H9 (cell line): ENCODE data around the gene PLEKHA5. TPM values are rescaled to one million over a fixed set of nuclear protein-coding genes. Genes with fewer than 3 reads are reported as not detected.
A peak's percentile ranks its signal among the peaks of the same experiment; 100 is the strongest.

Source experiments
- DNase-seq: peaks from one replicate; pipeline ENCODE4 v3.0.0-alpha.2; 2017
- H2AFZ ChIP-seq: one replicate; pipeline ENCODE4 v1.6.1; 2013; ENCODE audit warnings: mild to moderate bottlenecking, low read length, control low read depth, moderate library complexity
- H2AK5ac ChIP-seq: 2 replicates; pipeline ENCODE4 v1.6.1; 2013; ENCODE audit warnings: low read length, control low read depth, mixed read lengths; ENCODE audit not compliant: insufficient read length
- H2BK120ac ChIP-seq: one replicate; pipeline ENCODE4 v1.6.1; 2013; ENCODE audit warnings: low read depth, mild to moderate bottlenecking, low read length, control low read depth, inconsistent platforms; ENCODE audit not compliant: poor library complexity, severe bottlenecking
- H2BK12ac ChIP-seq: 2 replicates; pipeline ENCODE4 v1.6.1; 2013; ENCODE audit warnings: low read length, control low read depth, mixed read lengths, low read depth; ENCODE audit not compliant: insufficient read length
- H2BK15ac ChIP-seq: 2 replicates; pipeline ENCODE4 v1.6.1; 2013; ENCODE audit warnings: low read depth, low read length, control low read depth
- H2BK20ac ChIP-seq: one replicate; pipeline ENCODE4 v1.6.1; 2013; ENCODE audit warnings: low read depth, mild to moderate bottlenecking, low read length, control low read depth, inconsistent platforms; ENCODE audit not compliant: poor library complexity, severe bottlenecking
- H2BK5ac ChIP-seq: 2 replicates; pipeline ENCODE4 v1.6.1; 2013; ENCODE audit warnings: low read length, control low read depth, mixed read lengths; ENCODE audit not compliant: insufficient read length
- H3K14ac ChIP-seq: 2 replicates; pipeline ENCODE4 v1.6.1; 2013; ENCODE audit warnings: low read length, control low read depth; ENCODE audit not compliant: insufficient read depth
- H3K18ac ChIP-seq: 2 replicates; pipeline ENCODE4 v1.6.1; 2013; ENCODE audit warnings: low read depth, mild to moderate bottlenecking, mixed read lengths, low read length, control low read depth; ENCODE audit not compliant: insufficient read length
- H3K23ac ChIP-seq: 2 replicates; pipeline ENCODE4 v1.6.1; 2013; ENCODE audit warnings: low read length, control low read depth, mixed read lengths, low read depth; ENCODE audit not compliant: insufficient read length
- H3K23me2 ChIP-seq: 2 replicates; pipeline ENCODE4 v1.6.1; 2013; ENCODE audit warnings: low read depth, mild to moderate bottlenecking, mixed read lengths, low read length, control low read depth; ENCODE audit not compliant: insufficient read length, poor library complexity, severe bottlenecking
- H3K27ac ChIP-seq: 2 replicates; pipeline ENCODE4 v1.5.1; 2013; ENCODE audit warnings: low read length, control low read depth, mixed read lengths, low read depth; ENCODE audit not compliant: insufficient read length
- H3K27me3 ChIP-seq: 2 replicates; pipeline ENCODE4 v1.6.1; 2013; ENCODE audit warnings: low read length, control low read depth, inconsistent platforms; ENCODE audit not compliant: insufficient read depth
- H3K4ac ChIP-seq: 2 replicates; pipeline ENCODE4 v1.6.1; 2013; ENCODE audit warnings: low read depth, mild to moderate bottlenecking, control low read depth, inconsistent platforms, low read length, moderate library complexity
- H3K4me1 ChIP-seq: 2 replicates; pipeline ENCODE4 v1.6.1; 2013; ENCODE audit warnings: low read length, control low read depth, inconsistent platforms; ENCODE audit not compliant: insufficient read depth
- H3K4me2 ChIP-seq: 2 replicates; pipeline ENCODE4 v1.6.1; 2013; ENCODE audit warnings: low read length, control low read depth, mixed read lengths; ENCODE audit not compliant: insufficient read length, insufficient read depth
- H3K56ac ChIP-seq: 2 replicates; pipeline ENCODE4 v1.6.1; 2013; ENCODE audit warnings: low read depth, mild to moderate bottlenecking, mixed read lengths, low read length, control low read depth; ENCODE audit not compliant: insufficient read length
- H3K79me1 ChIP-seq: 2 replicates; pipeline ENCODE4 v1.6.1; 2013; ENCODE audit warnings: low read depth, mild to moderate bottlenecking, moderate library complexity, low read length, control low read depth, inconsistent platforms; ENCODE audit not compliant: insufficient read depth, poor library complexity, severe bottlenecking
- H3K79me2 ChIP-seq: 2 replicates; pipeline ENCODE4 v1.6.1; 2013; ENCODE audit warnings: low read length, control low read depth, inconsistent platforms; ENCODE audit not compliant: insufficient read depth
- H3K9ac ChIP-seq: 2 replicates; pipeline ENCODE4 v1.6.1; 2013; ENCODE audit warnings: low read length, control low read depth, mixed read lengths; ENCODE audit not compliant: insufficient read length; ENCODE audit errors: extremely low read depth
- H3K9me3 ChIP-seq: one replicate; pipeline ENCODE4 v1.6.1; 2013; ENCODE audit warnings: low read depth, low read length, inconsistent platforms; ENCODE audit not compliant: control insufficient read depth
- H3T11ph ChIP-seq: one replicate; pipeline ENCODE4 v1.6.1; 2013; ENCODE audit warnings: mild to moderate bottlenecking, low read length, control low read depth, inconsistent platforms
- H4K20me1 ChIP-seq: one replicate; pipeline ENCODE4 v1.6.1; 2013; ENCODE audit not compliant: control insufficient read depth, insufficient read length, insufficient read depth
- H4K5ac ChIP-seq: 2 replicates; pipeline ENCODE4 v1.6.1; 2013; ENCODE audit warnings: low read depth, mild to moderate bottlenecking, mixed read lengths, low read length, control low read depth; ENCODE audit not compliant: insufficient read length
- H4K8ac ChIP-seq: replicated peaks from 2 replicates; pipeline ENCODE4 v1.6.1; 2013; ENCODE audit warnings: low read length, control low read depth, mixed read lengths, low read depth; ENCODE audit not compliant: insufficient read length
- H4K91ac ChIP-seq: 2 replicates; pipeline ENCODE4 v1.6.1; 2013; ENCODE audit warnings: low read depth, mild to moderate bottlenecking, moderate library complexity, mixed read lengths, low read length, control low read depth; ENCODE audit not compliant: insufficient read length
- H3K27ac Mint-ChIP-seq, 3 experiments: 2 replicates in 2 of 3; 3 replicates in 1 of 3; pipeline ENCODE4 v1.8.0; 2020 to 2021; ENCODE audit warnings: mixed read lengths in 3 of 3, mild to moderate bottlenecking in 1 of 3, moderate library complexity in 1 of 3
- H3K27me3 Mint-ChIP-seq: 2 replicates; pipeline ENCODE4 v1.8.0; 2021; ENCODE audit warnings: low read depth, mild to moderate bottlenecking, moderate library complexity, mixed read lengths
- H3K36me3 Mint-ChIP-seq, 3 experiments: 2 replicates in 2 of 3; 3 replicates in 1 of 3; pipeline ENCODE4 v1.8.0; 2020 to 2021; ENCODE audit warnings: low read depth in 3 of 3, mixed read lengths in 3 of 3; ENCODE audit not compliant: insufficient read depth in 1 of 3
- H3K4me1 Mint-ChIP-seq, 2 experiments: 2 replicates each; pipeline ENCODE4 v1.8.0; 2020; ENCODE audit warnings: mixed read lengths in 2 of 2
- H3K4me3 Mint-ChIP-seq, 2 experiments: 2 replicates in 1 of 2; 3 replicates in 1 of 2; pipeline ENCODE4 v1.8.0; 2020 to 2021; ENCODE audit warnings: mild to moderate bottlenecking in 2 of 2, mixed read lengths in 2 of 2, moderate library complexity in 1 of 2
- H3K9me3 Mint-ChIP-seq, 2 experiments: 2 replicates in 1 of 2; 3 replicates in 1 of 2; pipeline ENCODE4 v1.8.0; 2020; ENCODE audit warnings: mild to moderate bottlenecking in 2 of 2, mixed read lengths in 2 of 2, moderate library complexity in 1 of 2
- CTCF ChIP-seq: fragments of 200-600 bp; sonication (generic); conservative IDR thresholded peaks from 3 replicates; pipeline ENCODE4 v1.8.0; 2021; ENCODE audit warnings: antibody characterized with exemption, mild to moderate bottlenecking
- WGBS: extraction: QIAGEN DNeasy Blood & Tissue Kit; methylation state at CpG from one replicate; pipeline ENCODE4 v1.1.7; 2013; ENCODE audit warnings: missing lambda C conversion rate, low lambda C conversion rate, mixed read lengths; ENCODE audit not compliant: insufficient read length; ENCODE audit errors: extremely low coverage; 5-methylcytosine and 5-hydroxymethylcytosine counted together
- total RNA-seq: library from RNA; stranded (reverse); gene quantifications from 2 replicates; pipeline ENCODE4 v1.2.1, GENCODE V29; 2021

Gene PLEKHA5
- total RNA-seq, 1 experiment from 2014 or later, result 86.7 TPM

GRCh38 chr12:19421503-19422282 lies 292.2 kb downstream of the PLEKHA5 start:
- Histone ChIP-seq H3K4me1 (no peaks in the 10 kb centered on the region), H4K5ac (no peak overlapping the region), H3K14ac (no peak overlapping the region), H3T11ph (no peak overlapping the region), H2AK5ac (no peak overlapping the region), H3K27ac (no peak overlapping the region), H2AFZ (no peak overlapping the region), H2BK15ac (no peak overlapping the region), H3K9ac (no peak overlapping the region), H2BK12ac (no peak overlapping the region), H3K18ac (no peak overlapping the region), H3K79me1 (no peaks in the 10 kb centered on the region), H3K23ac (no peak overlapping the region), H4K20me1 (no peaks in the 10 kb centered on the region), H2BK120ac (no peak overlapping the region), H2BK20ac (no peak overlapping the region), H3K79me2 (no peaks in the 10 kb centered on the region), H3K4me2 (no peak overlapping the region), H4K8ac (no peak overlapping the region), H3K9me3 (no peaks in the 10 kb centered on the region), H3K4ac (no peak overlapping the region), H2BK5ac (no peak overlapping the region), H3K27me3 (no peaks in the 10 kb centered on the region), H4K91ac (no peak overlapping the region), H3K23me2 (no peaks in the 10 kb centered on the region), H3K56ac (no peak overlapping the region)
- peaks cover 0 to 4% (median 0%) of the 10 kb centered on the region in 3 experiments; a peak in 4 of 7 replicates for H3K36me3 Mint-ChIP-seq
- peaks cover 7 to 8% of the 10 kb centered on the region in 2 experiments for H3K4me1 Mint-ChIP-seq
- DNase-seq, result peak; percentile 14
- no peaks in the 10 kb centered on the region; the same call in 1 of the 2 replicates for H3K27me3 Mint-ChIP-seq
- peaks cover 4 to 5% of the 10 kb centered on the region in 2 experiments; a peak in 4 of 5 replicates for H3K9me3 Mint-ChIP-seq
- WGBS, result no CpG with 5 or more reads among the region's 6 CpGs
- peak overlapping the region in 1 of 3 experiments; percentile 62; a peak in 1 of 7 replicates for H3K27ac Mint-ChIP-seq
- TF ChIP-seq CTCF, result no peak
- H3K4me3 Mint-ChIP-seq, result no peak overlapping the region; a peak in 1 of 5 replicates
